BE2C (cell line): ENCODE results near the gene IL1RAP. TPM values are rescaled to one million over a fixed set of nuclear protein-coding genes. Genes with fewer than 3 reads are reported as not detected.
A peak's percentile ranks its signal among the peaks of the same experiment; 100 is the strongest.
"Not testable (repeated sequence)": the region's sequence is repeated elsewhere in the genome, so short reads cannot be mapped to it uniquely, and the experiment has no call there.

ENCODE experiments used
- DNase-seq: peaks from one replicate; pipeline ENCODE4 v3.0.0-alpha.2; 2020
- H3K27me3 ChIP-seq: fragments of 250-450 bp; sonication (Bioruptor Pico); 2 replicates; pipeline ENCODE4 v1.5.1; 2020; ENCODE audit warnings: mild to moderate bottlenecking
- H3K36me3 ChIP-seq: fragments of 250-450 bp; sonication (Bioruptor Pico); 2 replicates; pipeline ENCODE4 v1.5.1; 2020; ENCODE audit warnings: mild to moderate bottlenecking
- H3K4me1 ChIP-seq: fragments of 250-450 bp; sonication (Bioruptor Pico); 2 replicates; pipeline ENCODE4 v1.5.1; 2020
- H3K4me3 ChIP-seq: 2 replicates; pipeline ENCODE4 v1.5.1; 2011; ENCODE audit warnings: low read depth, low read length
- H3K9me3 ChIP-seq: fragments of 250-450 bp; sonication (Bioruptor Pico); 2 replicates; pipeline ENCODE4 v1.5.1; 2020
- CTCF ChIP-seq: IDR thresholded peaks from 2 replicates; pipeline ENCODE4 v1.5.1; 2012; ENCODE audit warnings: mild to moderate bottlenecking, low read depth, low read length
- polyA plus RNA-seq: library from polyadenylated mRNA; unstranded; fragments of >200 nt; gene quantifications from one replicate; pipeline ENCODE4 v1.2.1, GENCODE V29; 2012; ENCODE audit warnings: low read depth, missing spikeins; ENCODE audit not compliant: insufficient read length, insufficient read depth

Gene IL1RAP
- polyA plus RNA-seq = 0.25 TPM

GRCh38 chr3:190513409-190514370 lies at the start of gene IL1RAP:
Gene IL1RAP, plus strand, starts transcription at chr3:190514085. Its CDS starts 50,205 bp downstream, at chr3:190564290.
- H3K4me1 ChIP-seq = no peaks in the 10 kb centered on the region
- peaks cover 12% of the 10 kb centered on the region for H3K27me3 ChIP-seq
- peak; percentile 40 for TF ChIP-seq CTCF
- no peaks in the 10 kb centered on the region for H3K9me3 ChIP-seq
- H3K36me3 ChIP-seq = no peaks in the 10 kb centered on the region
- peak within 1 kb of the TSS; percentile 72 for H3K4me3 ChIP-seq
- DNase-seq = peak; percentile 87

- H3K27me3 ChIP-seq = no peaks in the 10 kb centered on the region
- no peak for DNase-seq
- TF ChIP-seq CTCF = no peak
- H3K9me3 ChIP-seq = no peaks in the 10 kb centered on the region
- no peaks in the 10 kb centered on the region for H3K4me1 ChIP-seq
- H3K36me3 ChIP-seq = no peaks in the 10 kb centered on the region
- no peak overlapping the region for H3K4me3 ChIP-seq
Observed at GRCh38 chr3:190467922-190468321, 46.0 kb upstream of the IL1RAP start.

GRCh38 chr3:190473261-190473660 lies 40.6 kb upstream of the IL1RAP start:
- H3K4me1 ChIP-seq, DNase-seq, H3K36me3 ChIP-seq, H3K27me3 ChIP-seq, H3K9me3 ChIP-seq, H3K4me3 ChIP-seq: not testable (repeated sequence)

GRCh38 chr3:190481779-190482178 lies 32.1 kb upstream of the IL1RAP start:
- Histone ChIP-seq H3K36me3 (no peaks in the 10 kb centered on the region), H3K4me1 (no peaks in the 10 kb centered on the region), H3K9me3 (no peaks in the 10 kb centered on the region), H3K27me3 (no peaks in the 10 kb centered on the region), H3K4me3 (no peak overlapping the region)
- no peak for TF ChIP-seq CTCF
- no peak for DNase-seq

GRCh38 chr3:190485830-190486532 lies 27.9 kb upstream of the IL1RAP start:
- no peak for DNase-seq
- H3K4me3 ChIP-seq = no peak overlapping the region
- H3K9me3 ChIP-seq = no peaks in the 10 kb centered on the region
- no peaks in the 10 kb centered on the region for H3K27me3 ChIP-seq
- no peak for TF ChIP-seq CTCF
- no peaks in the 10 kb centered on the region for H3K4me1 ChIP-seq
- H3K36me3 ChIP-seq = no peaks in the 10 kb centered on the region

- no peak for TF ChIP-seq CTCF
- no peaks in the 10 kb centered on the region for H3K4me1 ChIP-seq
Observed at GRCh38 chr3:190486533-190486864, 27.4 kb upstream of the IL1RAP start.

More at GRCh38 chr3:190486533-190486864, 27.4 kb upstream of the IL1RAP start:
- H3K36me3 ChIP-seq = no peaks in the 10 kb centered on the region
- no peak for DNase-seq
- H3K27me3 ChIP-seq = no peaks in the 10 kb centered on the region
- H3K4me3 ChIP-seq = no peak overlapping the region
- H3K9me3 ChIP-seq = no peaks in the 10 kb centered on the region
